BJ (cell line): ENCODE measurements around the gene IQCE. TPM values are rescaled to one million over a fixed set of nuclear protein-coding genes. Genes with fewer than 3 reads are reported as not detected.
"Not testable (repeated sequence)": the region's sequence is repeated elsewhere in the genome, so short reads cannot be mapped to it uniquely, and the experiment has no call there.

ENCODE experiments used
- CTCF ChIA-PET: fragments of 350-600 bp; formaldehyde crosslinking; extraction: SDS; loops from one replicate; lab custom pipeline; 2021; ENCODE audit warnings: antibody characterized with exemption, inconsistent platforms; lab: Yijun Ruan, JAX
- POLR2A ChIA-PET: fragments of 300-600 bp; sonication (Branson Sonifier 250); formaldehyde crosslinking; extraction: SDS; loops from one replicate; lab custom pipeline; 2021; ENCODE audit warnings: antibody characterized with exemption; lab: Charles Lee
- DNase-seq: peaks from one replicate; pipeline ENCODE4 v3.0.0-alpha.2; 2011; ENCODE audit warnings: low read depth
- H3K27me3 ChIP-seq: 2 replicates; pipeline ENCODE4 v1.6.0; 2011; ENCODE audit warnings: low read length; ENCODE audit not compliant: control insufficient read depth, insufficient read depth
- H3K36me3 ChIP-seq: 2 replicates; pipeline ENCODE4 v1.5.1; 2011; ENCODE audit warnings: low read length; ENCODE audit not compliant: control insufficient read depth, insufficient read depth
- H3K4me3 ChIP-seq: 2 replicates; pipeline ENCODE4 v1.5.1; 2011; ENCODE audit warnings: low read depth, mild to moderate bottlenecking, control low read depth, low read length
- polyA plus RNA-seq: library from polyadenylated mRNA; depleted of rRNA; stranded (reverse); fragments of >200 nt; gene quantifications from 2 replicates; pipeline ENCODE4 v1.2.3, GENCODE V29; 2011
- TF ChIP-seq, protein P1 (sequence below): IDR thresholded peaks from 2 replicates; pipeline ENCODE4 v1.5.1; 2011; ENCODE audit warnings: low read depth, mild to moderate bottlenecking, control low read depth, inconsistent platforms, low read length, moderate library complexity; ENCODE audit not compliant: insufficient read depth

The IQCE gene
- polyA plus RNA-seq, 1 experiment, result 9.9 TPM

DNA sequence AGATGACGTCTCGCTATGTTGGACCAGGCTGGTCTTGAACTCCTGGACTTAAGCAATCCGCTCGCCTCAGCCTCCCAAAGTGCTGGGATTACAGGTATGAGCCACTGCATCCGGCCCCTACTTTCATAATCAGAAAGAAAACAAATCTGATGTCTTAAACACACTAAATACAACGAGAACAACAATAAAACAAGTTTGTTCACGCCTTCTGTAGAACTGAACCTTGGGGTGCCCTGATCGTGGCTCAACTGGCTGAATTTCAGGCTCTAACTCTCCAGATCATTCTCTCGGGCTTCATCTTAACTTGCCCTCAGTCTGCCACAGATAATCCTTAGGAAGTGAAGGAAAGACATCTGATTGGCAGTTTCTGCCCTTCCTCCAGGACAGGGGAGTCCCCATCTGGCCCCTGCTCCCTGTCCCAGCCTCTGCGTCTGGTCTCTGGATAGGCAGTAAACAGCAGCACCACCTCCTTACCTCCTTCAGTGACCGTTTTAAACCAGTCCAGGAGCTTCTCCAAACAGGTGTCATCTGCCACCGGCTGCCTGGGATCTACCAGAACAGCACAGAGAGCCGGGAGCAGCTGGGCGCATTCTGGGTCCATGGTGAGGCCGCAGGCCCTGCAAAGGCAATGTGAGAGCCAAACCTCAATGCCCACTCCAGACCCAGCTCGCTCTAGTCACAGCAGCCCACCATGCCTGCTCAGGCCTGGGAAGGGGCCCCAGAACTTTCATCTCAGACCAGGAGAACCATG lies 4.8 kb upstream of the IQCE start:
- TF ChIP-seq, protein P1, sequence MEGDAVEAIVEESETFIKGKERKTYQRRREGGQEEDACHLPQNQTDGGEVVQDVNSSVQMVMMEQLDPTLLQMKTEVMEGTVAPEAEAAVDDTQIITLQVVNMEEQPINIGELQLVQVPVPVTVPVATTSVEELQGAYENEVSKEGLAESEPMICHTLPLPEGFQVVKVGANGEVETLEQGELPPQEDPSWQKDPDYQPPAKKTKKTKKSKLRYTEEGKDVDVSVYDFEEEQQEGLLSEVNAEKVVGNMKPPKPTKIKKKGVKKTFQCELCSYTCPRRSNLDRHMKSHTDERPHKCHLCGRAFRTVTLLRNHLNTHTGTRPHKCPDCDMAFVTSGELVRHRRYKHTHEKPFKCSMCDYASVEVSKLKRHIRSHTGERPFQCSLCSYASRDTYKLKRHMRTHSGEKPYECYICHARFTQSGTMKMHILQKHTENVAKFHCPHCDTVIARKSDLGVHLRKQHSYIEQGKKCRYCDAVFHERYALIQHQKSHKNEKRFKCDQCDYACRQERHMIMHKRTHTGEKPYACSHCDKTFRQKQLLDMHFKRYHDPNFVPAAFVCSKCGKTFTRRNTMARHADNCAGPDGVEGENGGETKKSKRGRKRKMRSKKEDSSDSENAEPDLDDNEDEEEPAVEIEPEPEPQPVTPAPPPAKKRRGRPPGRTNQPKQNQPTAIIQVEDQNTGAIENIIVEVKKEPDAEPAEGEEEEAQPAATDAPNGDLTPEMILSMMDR, result no peak
- no peaks in the 10 kb centered on the region for H3K27me3 ChIP-seq
- ChIA-PET POLR2A (no interaction called here), CTCF (interaction anchor here (1.2 kb wide), 1 partner anchor 37 kb away, joined by 3 read pairs; no protein-coding TSS in a partner anchor)
- H3K4me3 ChIP-seq, result peak overlapping the region; percentile 85
- DNase-seq, result no peak
- H3K36me3 ChIP-seq, result peaks cover 4% of the 10 kb centered on the region; the same call in 1 of the 2 replicates

DNA sequence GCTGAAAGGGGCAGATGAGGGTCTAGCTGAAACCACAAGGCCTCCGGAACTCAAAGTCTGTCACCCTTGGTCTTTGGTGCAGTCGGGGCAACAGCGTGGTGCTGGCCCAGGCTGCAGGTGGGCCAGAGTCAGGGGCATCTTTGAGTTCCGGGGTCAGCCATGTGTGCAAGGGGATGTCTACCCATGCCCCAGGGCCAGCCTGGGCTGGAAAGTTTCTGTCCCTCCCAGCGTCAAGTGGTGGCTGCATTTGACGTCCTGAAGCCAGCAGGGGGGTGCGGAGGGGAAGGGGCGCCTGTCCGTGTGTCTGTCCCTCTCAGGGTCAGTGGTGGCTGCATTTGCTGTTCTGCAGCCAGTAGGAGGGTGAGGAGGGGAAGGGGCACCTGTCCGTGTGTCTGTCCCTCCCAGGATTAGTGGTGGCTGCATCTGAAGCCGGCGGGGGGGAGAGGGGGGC lies 4.1 kb upstream of the IQCE start:
- no peak for DNase-seq
- ChIA-PET CTCF (interaction anchor here (1.2 kb wide), 1 partner anchor 38 kb away, joined by 3 read pairs; no protein-coding TSS in a partner anchor), POLR2A (no interaction called here)
- Histone ChIP-seq H3K36me3 (peaks cover 4% of the 10 kb centered on the region; the same call in 1 of the 2 replicates), H3K27me3 (no peaks in the 10 kb centered on the region), H3K4me3 (peak overlapping the region; percentile 85)
- TF ChIP-seq, protein P1, result no peak

DNA sequence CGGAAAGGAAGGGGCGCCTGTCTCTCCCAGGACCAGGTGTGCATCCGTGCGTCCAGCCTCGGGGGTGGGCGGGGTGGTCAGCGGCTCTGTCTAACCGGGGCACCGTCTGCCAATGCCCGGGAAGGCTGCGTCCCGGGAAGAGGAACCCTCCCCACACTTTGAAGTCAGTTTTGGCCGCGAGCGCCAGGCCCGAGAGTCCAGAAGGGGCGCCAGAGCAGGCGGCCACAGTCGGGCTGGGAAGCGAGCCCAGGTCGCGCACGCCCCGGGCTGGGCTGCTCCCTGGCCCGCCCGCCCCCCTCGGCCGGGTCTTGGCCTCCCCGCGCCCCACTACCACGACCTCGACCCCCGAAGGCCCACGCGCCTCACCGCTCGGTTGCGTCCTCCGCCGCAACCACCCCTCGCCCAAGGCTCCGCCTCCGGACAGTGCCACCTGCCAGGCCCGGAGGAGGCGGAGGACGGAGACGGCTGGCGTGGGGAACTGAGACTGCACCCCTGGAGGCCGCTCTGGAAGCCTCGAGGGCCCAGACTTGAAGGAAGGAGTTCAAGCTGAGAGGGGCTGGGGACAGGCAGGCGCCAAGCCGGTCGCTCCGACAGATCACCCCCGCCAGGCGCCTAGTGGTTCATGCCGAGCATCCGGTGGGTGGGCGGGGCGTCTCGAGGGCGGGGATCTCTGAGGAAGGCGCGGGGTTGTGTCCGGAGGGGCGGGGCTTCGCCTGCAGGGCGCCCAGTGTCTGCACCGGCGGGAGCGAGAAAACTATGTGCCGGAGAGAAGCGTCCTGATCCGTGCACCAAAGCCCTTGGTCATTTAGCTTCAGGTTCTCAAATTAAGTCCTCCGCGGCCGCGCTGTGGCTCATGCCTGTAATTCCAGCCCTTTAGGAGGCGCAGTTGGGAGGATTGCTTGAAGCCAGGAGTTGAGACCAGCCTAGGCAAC lies 3.4 kb upstream of the IQCE start, which contains the start of gene BRAT1:
TSS of gene BRAT1 (minus strand) at position 404 of the 932 bp plus-strand sequence. CDS start 1,093 bp downstream, outside the sequence.
- peak within 1 kb of the TSS; percentile 85 for H3K4me3 ChIP-seq
- peak; percentile 60 for DNase-seq
- TF ChIP-seq, protein P1, result peak; percentile 56
- ChIA-PET POLR2A (interaction anchor here (0.6 kb wide), 1 partner anchor 26 kb away, joined by 4 read pairs; no protein-coding TSS in a partner anchor), CTCF (interaction anchor here (0.7 to 1.7 kb wide), 7 partner anchors 15 to 104 kb away, joined by 3 to 5 read pairs (median 4); no protein-coding TSS in a partner anchor)
- H3K36me3 ChIP-seq, result peaks cover 2% of the 10 kb centered on the region; the same call in 1 of the 2 replicates
- H3K27me3 ChIP-seq, result no peaks in the 10 kb centered on the region

DNA sequence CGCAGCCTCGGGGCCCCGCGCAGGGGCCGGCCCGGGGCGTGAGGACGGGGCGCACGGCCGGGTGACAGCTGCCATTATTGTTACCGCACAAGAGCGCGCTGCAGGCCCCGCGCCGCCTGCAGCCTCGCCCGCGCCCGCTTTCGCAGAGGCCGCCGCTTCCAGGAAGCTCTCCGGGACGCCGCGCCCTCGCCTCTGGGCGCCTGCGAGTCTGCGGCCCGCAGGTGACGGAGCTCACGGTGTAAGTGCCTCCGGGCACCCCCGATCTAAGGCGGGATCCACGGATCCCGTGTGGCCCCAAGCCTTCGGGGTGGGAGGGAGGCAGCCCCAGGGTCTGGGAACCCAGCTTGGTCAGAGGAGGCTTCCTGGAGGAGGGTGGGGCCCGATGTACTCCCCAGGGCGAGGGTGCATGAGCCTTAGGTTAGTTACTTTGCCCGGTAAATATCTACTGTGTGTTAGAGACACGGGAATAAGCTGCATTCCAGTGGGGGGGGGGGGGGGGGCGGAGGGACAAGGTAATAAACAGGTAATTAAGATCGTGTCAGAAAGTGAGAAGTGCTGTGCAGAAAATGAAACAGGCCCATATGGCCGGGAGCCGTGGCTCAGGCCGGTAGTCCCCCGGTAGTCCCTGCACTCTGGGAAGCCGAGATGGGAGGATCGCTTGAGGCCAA lies 638 bp downstream of the IQCE start:
- Histone ChIP-seq H3K27me3 (no peaks in the 10 kb centered on the region), H3K36me3 (no peaks in the 10 kb centered on the region), H3K4me3 (peak overlapping the region; percentile 69)
- TF ChIP-seq, protein P1, result no peak
- ChIA-PET CTCF (interaction anchor here (0.7 to 1.6 kb wide), 5 partner anchors 9 to 150 kb away, joined by 3 to 7 read pairs (median 6); no protein-coding TSS in a partner anchor), POLR2A (no interaction called here)
- no peak for DNase-seq

DNA sequence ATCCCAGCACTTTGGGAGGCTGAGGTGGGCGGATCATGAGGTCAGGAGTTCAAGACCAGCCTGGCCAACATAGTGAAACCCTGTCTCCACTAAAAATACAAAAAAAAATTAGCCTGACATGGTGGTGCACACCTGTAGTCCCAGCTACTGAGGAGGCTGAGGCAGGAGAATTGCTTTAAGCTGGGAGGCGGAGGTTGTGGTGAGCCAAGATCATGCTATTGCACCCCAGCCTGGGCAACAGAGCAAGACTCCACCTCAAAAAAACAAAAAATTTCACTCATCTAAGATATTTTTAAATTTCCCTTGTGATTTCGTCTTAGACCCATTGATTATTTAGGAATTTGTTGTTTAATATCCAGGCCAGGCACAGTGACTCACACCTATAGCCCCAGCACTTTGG lies 5.2 kb downstream of the IQCE start:
- DNase-seq, H3K27me3 ChIP-seq, CTCF ChIA-PET, H3K4me3 ChIP-seq, H3K36me3 ChIP-seq, POLR2A ChIA-PET: not testable (repeated sequence)
